H1 (cell line): ENCODE measurements around the gene LRRC3B. TPM values are rescaled to one million over a fixed set of nuclear protein-coding genes. Genes with fewer than 3 reads are reported as not detected.
A peak's percentile ranks its signal among the peaks of the same experiment; 100 is the strongest.

Experiments used
- CTCF ChIA-PET: fragments of 300-600 bp; sonication (Branson Sonifier 250); formaldehyde crosslinking; loops from one replicate; lab custom pipeline; 2021; ENCODE audit not compliant: partially characterized antibody; lab: Charles Lee
- POLR2A ChIA-PET: fragments of 300-600 bp; sonication (Branson Sonifier 250); formaldehyde crosslinking; loops from one replicate; lab custom pipeline; 2021; ENCODE audit warnings: inconsistent platforms; ENCODE audit not compliant: partially characterized antibody; lab: Charles Lee
- DNase-seq, 2 experiments: peaks; one replicate each; pipeline versions ENCODE4 v3.0.0 to v3.0.0-alpha.2; 2010 to 2022; ENCODE audit warnings: low spot score in 2 of 2, low read depth in 1 of 2, mixed read lengths in 1 of 2
- FAIRE-seq: peaks from 2 replicates; lab custom pipeline; 2011; peaks lifted over from hg19 to GRCh38; lab: Jason Lieb, UNC
- H2AFZ ChIP-seq: 2 replicates; pipeline ENCODE4 v1.8.1; 2012; ENCODE audit warnings: low read length, inconsistent platforms
- H2AK5ac ChIP-seq: 2 replicates; pipeline ENCODE4 v1.6.1; 2013; ENCODE audit warnings: low read depth, low read length
- H2BK120ac ChIP-seq: replicated peaks from 2 replicates; pipeline ENCODE3; 2013; ENCODE audit warnings: low read depth, low read length, inconsistent platforms
- H2BK12ac ChIP-seq: 2 replicates; pipeline ENCODE4 v1.6.1; 2013; ENCODE audit warnings: low read depth, low read length
- H2BK15ac ChIP-seq: 2 replicates; pipeline ENCODE4 v1.6.1; 2013; ENCODE audit warnings: low read length
- H2BK20ac ChIP-seq: 2 replicates; pipeline ENCODE4 v1.6.1; 2013; ENCODE audit warnings: low read length
- H2BK5ac ChIP-seq: 2 replicates; pipeline ENCODE4 v1.6.1; 2013; ENCODE audit warnings: low read depth, low read length
- H3K14ac ChIP-seq: 2 replicates; pipeline ENCODE4 v1.6.1; 2013; ENCODE audit warnings: inconsistent platforms; ENCODE audit not compliant: insufficient read length
- H3K18ac ChIP-seq: 2 replicates; pipeline ENCODE4 v1.6.1; 2013; ENCODE audit warnings: low read length; ENCODE audit errors: extremely low read depth
- H3K23ac ChIP-seq: 2 replicates; pipeline ENCODE4 v1.6.1; 2013; ENCODE audit warnings: inconsistent platforms; ENCODE audit not compliant: insufficient read length
- H3K23me2 ChIP-seq: 2 replicates; pipeline ENCODE4 v1.6.1; 2013; ENCODE audit warnings: low read depth, low read length
- H3K27ac ChIP-seq: 2 replicates; pipeline ENCODE4 v1.6.1; 2011; ENCODE audit warnings: low read depth, low read length, inconsistent platforms
- H3K27me3 ChIP-seq, 4 experiments: replicated peaks in 1 of 4; 1 replicate in 1 of 4; 2 replicates in 3 of 4; pipeline versions ENCODE4 v1.6.1 to v1.8.1; 2011 to 2013; ENCODE audit warnings: low read length in 3 of 4, mild to moderate bottlenecking in 3 of 4, inconsistent platforms in 2 of 4, mixed read lengths in 2 of 4, moderate library complexity in 1 of 4; ENCODE audit not compliant: control insufficient read depth in 3 of 4, insufficient read depth in 3 of 4; ENCODE audit errors: extremely low read depth in 1 of 4
- H3K36me3 ChIP-seq, 4 experiments: 2 replicates each; pipeline versions ENCODE4 v1.6.1 to v1.8.1; 2011 to 2013; ENCODE audit warnings: mild to moderate bottlenecking in 4 of 4, low read length in 3 of 4, moderate library complexity in 2 of 4, control low read depth in 1 of 4, inconsistent platforms in 1 of 4; ENCODE audit not compliant: insufficient read depth in 4 of 4, control insufficient read depth in 2 of 4
- H3K4ac ChIP-seq: replicated peaks from 2 replicates; pipeline ENCODE3; 2013; ENCODE audit warnings: low read length, low read depth, mixed read lengths, inconsistent platforms; ENCODE audit not compliant: insufficient read length
- H3K4me1 ChIP-seq, 4 experiments: replicated peaks in 1 of 4; 1 replicate in 1 of 4; 2 replicates in 3 of 4; pipeline versions ENCODE4 v1.6.1 to v1.8.1; 2011 to 2013; ENCODE audit warnings: low read length in 3 of 4, inconsistent platforms in 2 of 4, mixed read lengths in 1 of 4; ENCODE audit not compliant: insufficient read depth in 4 of 4, control insufficient read depth in 3 of 4
- H3K4me2 ChIP-seq, 2 experiments: 2 replicates each; pipeline versions ENCODE4 v1.6.1 to v1.8.1; 2011 to 2013; ENCODE audit warnings: low read depth in 2 of 2, low read length in 2 of 2, control low read depth in 1 of 2, inconsistent platforms in 1 of 2, mild to moderate bottlenecking in 1 of 2; ENCODE audit not compliant: insufficient read depth in 1 of 2
- H3K4me3 ChIP-seq, 4 experiments: fragments of 200-600, 300-600 bp in 1 of 4; sonication (generic), shearing (Covaris generic), sonication (Bioruptor Twin) in 1 of 4; 2 replicates each; pipeline versions ENCODE4 v1.5.1 to v1.8.1; 2011 to 2016; ENCODE audit warnings: low read length in 4 of 4, low read depth in 3 of 4, control low read depth in 2 of 4, inconsistent platforms in 2 of 4, mild to moderate bottlenecking in 2 of 4, mixed read lengths in 1 of 4, moderate library complexity in 1 of 4; ENCODE audit not compliant: insufficient read depth in 2 of 4; ENCODE audit errors: extremely low read depth in 1 of 4
- H3K56ac ChIP-seq: replicated peaks from 2 replicates; pipeline ENCODE3; 2013; ENCODE audit warnings: low read depth, mild to moderate bottlenecking, mixed read lengths, low read length, inconsistent platforms; ENCODE audit not compliant: insufficient read length
- H3K79me1 ChIP-seq: 2 replicates; pipeline ENCODE4 v1.6.1; 2013; ENCODE audit warnings: low read depth, low read length, control low read depth
- H3K79me2 ChIP-seq, 2 experiments: 2 replicates each; pipeline versions ENCODE4 v1.6.1 to v1.8.1; 2012 to 2013; ENCODE audit warnings: low read length in 2 of 2, mild to moderate bottlenecking in 2 of 2, inconsistent platforms in 1 of 2; ENCODE audit not compliant: insufficient read depth in 2 of 2, control insufficient read depth in 1 of 2
- H3K9ac ChIP-seq, 4 experiments: replicated peaks in 1 of 4; 1 replicate in 1 of 4; 2 replicates in 3 of 4; pipeline versions ENCODE4 v1.6.1 to v1.8.1; 2011 to 2013; ENCODE audit warnings: low read depth in 3 of 4, low read length in 3 of 4, control low read depth in 2 of 4, mild to moderate bottlenecking in 2 of 4, moderate library complexity in 2 of 4, inconsistent platforms in 1 of 4; ENCODE audit errors: extremely low read depth in 1 of 4
- H3K9me3 ChIP-seq, 2 experiments: 2 replicates each; pipeline versions ENCODE4 v1.6.1 to v1.8.1; 2012 to 2013; ENCODE audit warnings: mild to moderate bottlenecking in 2 of 2, moderate library complexity in 2 of 2, control low read depth in 1 of 2, inconsistent platforms in 1 of 2, low read depth in 1 of 2, low read length in 1 of 2, mixed read lengths in 1 of 2; ENCODE audit not compliant: insufficient read depth in 2 of 2
- H4K20me1 ChIP-seq, 2 experiments: replicated peaks in 1 of 2; 2 replicates each; pipeline versions ENCODE3 to v1.8.1; 2011 to 2013; ENCODE audit warnings: inconsistent platforms in 2 of 2, low read length in 2 of 2, mild to moderate bottlenecking in 1 of 2; ENCODE audit not compliant: insufficient read depth in 2 of 2, control insufficient read depth in 1 of 2
- H4K5ac ChIP-seq: 2 replicates; pipeline ENCODE4 v1.6.1; 2013; ENCODE audit warnings: low read length, low read depth, mixed read lengths, inconsistent platforms; ENCODE audit not compliant: insufficient read length
- H4K8ac ChIP-seq: 2 replicates; pipeline ENCODE4 v1.8.0; 2013; ENCODE audit warnings: mild to moderate bottlenecking, moderate library complexity, low read length, inconsistent platforms; ENCODE audit not compliant: insufficient read depth; ENCODE audit errors: extremely low read depth
- H4K91ac ChIP-seq: replicated peaks from 2 replicates; pipeline ENCODE3; 2013; ENCODE audit warnings: low read length, mixed read lengths, inconsistent platforms; ENCODE audit not compliant: insufficient read length
- HDAC6 ChIP-seq: IDR thresholded peaks from one replicate; pipeline ENCODE4 v1.7.1; 2012; ENCODE audit warnings: low read depth, mild to moderate bottlenecking, inconsistent platforms, low read length, moderate library complexity
- MAX ChIP-seq: IDR thresholded peaks from 2 replicates; pipeline ENCODE4 v1.6.1; 2012; ENCODE audit warnings: inconsistent platforms
- POU5F1 ChIP-seq: IDR thresholded peaks from 2 replicates; pipeline ENCODE4 v1.6.1; 2011; ENCODE audit warnings: low read depth, mild to moderate bottlenecking, low read length, moderate library complexity
- RXRA ChIP-seq: IDR thresholded peaks from 2 replicates; pipeline ENCODE4 v1.6.1; 2011; ENCODE audit warnings: low read depth, mild to moderate bottlenecking, low read length, moderate library complexity; ENCODE audit not compliant: insufficient read depth
- SUZ12 ChIP-seq: fragments of 200-600 bp; sonication (generic); IDR thresholded peaks from 2 replicates; pipeline ENCODE4 v1.6.1; 2012; ENCODE audit warnings: mild to moderate bottlenecking, inconsistent platforms, low read length, moderate library complexity, mixed read lengths
- USF2 ChIP-seq: IDR thresholded peaks from 2 replicates; pipeline ENCODE4 v1.6.1; 2011; ENCODE audit warnings: low read length, improper control_type of control experiment
- WGBS, 2 experiments: shearing (Covaris generic) in 1 of 2; methylation state at CpG; one replicate each; pipeline versions ENCODE4 v1.1.6 to v1.1.7; 2013 to 2015; ENCODE audit warnings: low lambda C conversion rate in 2 of 2, mixed read lengths in 2 of 2, inconsistent platforms in 1 of 2, low coverage in 1 of 2, missing lambda C conversion rate in 1 of 2; ENCODE audit not compliant: insufficient replicate concordance in 2 of 2, insufficient coverage in 1 of 2, insufficient read length in 1 of 2; ENCODE audit errors: extremely low coverage in 1 of 2, missing lambda C conversion rate in 1 of 2; 5-methylcytosine and 5-hydroxymethylcytosine counted together
- polyA plus RNA-seq, 7 experiments: library from polyadenylated mRNA; depleted of rRNA in 3 of 7; stranded (reverse) in 5 of 7; unstranded in 2 of 7; fragments of >200 nt in 5 of 7; fragments of 200-250 nt in 2 of 7; gene quantifications; 1 replicate in 5 of 7; 2 replicates in 1 of 7; 4 replicates in 1 of 7; pipeline versions ENCODE4 v1.2.1 to v1.2.3, GENCODE V29; 2011 to 2013; ENCODE audit warnings: missing spikeins in 2 of 7, mixed read lengths in 2 of 7
- total RNA-seq: library from RNA; stranded (reverse); fragmentation: NEBNext Ultra II Directional; extraction: Animal tissue kit (Norgen Biotek cat#: 25700); gene quantifications from 2 replicates; pipeline ENCODE4 v1.2.1, GENCODE V29; 2021

LRRC3B gene
- total and polyA plus RNA-seq, 2 of the 8 experiments (the other 6 are each of a cell fraction or from before 2014, with no cell fraction given) = 1.6 to 3.1 TPM

GRCh38 chr3:26614006-26614685 is 8.4 kb upstream of the LRRC3B start:
- H3K9me3 ChIP-seq = no peaks in the 10 kb centered on the region
- H3K14ac ChIP-seq = no peak overlapping the region
- FAIRE-seq (no peak), DNase-seq (no peak)
- no peak overlapping the region for H3K23ac ChIP-seq
- H3K4me1 ChIP-seq = no peaks in the 10 kb centered on the region
- no peak overlapping the region for H2BK20ac ChIP-seq
- H3K27ac ChIP-seq = no peak overlapping the region
- H2BK12ac ChIP-seq = no peak overlapping the region
- H3K18ac ChIP-seq = no peak overlapping the region
- no peaks in the 10 kb centered on the region for H4K20me1 ChIP-seq
- no peak overlapping the region for H4K5ac ChIP-seq
- no peak overlapping the region for H3K56ac ChIP-seq
- POLR2A ChIA-PET = no interaction called here
- H3K27me3 ChIP-seq = no peaks in the 10 kb centered on the region; a peak in 1 of 7 replicates
- H3K4me3 ChIP-seq = no peak overlapping the region
- H3K36me3 ChIP-seq = no peaks in the 10 kb centered on the region
- no peak overlapping the region for H3K9ac ChIP-seq
- H3K79me2 ChIP-seq = no peaks in the 10 kb centered on the region
- H3K79me1 ChIP-seq = no peaks in the 10 kb centered on the region
- H4K8ac ChIP-seq = no peak overlapping the region
- no peak overlapping the region for H2BK5ac ChIP-seq
- no peak overlapping the region for H2AK5ac ChIP-seq
- WGBS, 2 experiments = 90% methylated on average over 8 of the region's 8 CpGs; no CpG with 5 or more reads in 1 of the 2 experiments
- H2AFZ ChIP-seq = peak overlapping the region; percentile 46; the same call in 1 of the 2 replicates
- H3K4ac ChIP-seq = no peak overlapping the region
- no peak overlapping the region for H2BK15ac ChIP-seq
- H3K23me2 ChIP-seq = no peaks in the 10 kb centered on the region
- CTCF ChIA-PET = no interaction called here
- H3K4me2 ChIP-seq = no peak overlapping the region
- no peak overlapping the region for H2BK120ac ChIP-seq
- H4K91ac ChIP-seq = no peak overlapping the region
- TF ChIP-seq POU5F1 (no peak), SUZ12 (no peak), USF2 (no peak), HDAC6 (no peak), RXRA (no peak), MAX (no peak)
